Stimulated activated CD8-positive, alpha-beta memory T cell treated with anti-CD3 and anti-CD28 coated beads, Interleukin-4, amount 100 ng/mL, for 1 hour (primary cell): ENCODE measurements around the gene PTPRH.
"Not testable (repeated sequence)": the region's sequence is repeated elsewhere in the genome, so short reads cannot be mapped to it uniquely, and the experiment has no call there.

ENCODE experiments used
- DNase-seq, 2 donors: peaks; one replicate each; pipeline ENCODE4 v3.0.0-alpha.2; 2020; ENCODE audit warnings: low read depth in 2 of 2, low spot score in 1 of 2

Gene PTPRH

DNA sequence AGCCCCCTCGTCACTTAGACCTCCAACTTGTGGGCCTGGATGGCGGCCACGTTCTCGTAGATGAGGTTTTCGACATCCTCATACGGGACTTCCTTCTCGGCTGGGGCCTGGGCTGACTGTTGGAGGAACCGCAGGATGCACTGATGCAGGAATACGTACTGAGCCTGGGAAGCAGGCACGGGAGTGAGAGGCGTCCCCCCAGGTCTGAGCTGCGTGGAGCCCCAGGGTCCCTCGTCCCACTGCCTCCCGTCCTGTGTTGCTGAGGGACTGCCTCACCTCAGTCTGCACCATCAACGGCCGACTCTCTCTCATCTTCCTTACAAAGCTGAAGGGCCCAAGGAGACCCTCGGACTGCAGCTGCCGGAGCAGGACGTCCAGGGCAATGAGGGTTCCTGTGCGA is 27.6 kb downstream of the PTPRH start:
- DNase-seq = no peak

DNA sequence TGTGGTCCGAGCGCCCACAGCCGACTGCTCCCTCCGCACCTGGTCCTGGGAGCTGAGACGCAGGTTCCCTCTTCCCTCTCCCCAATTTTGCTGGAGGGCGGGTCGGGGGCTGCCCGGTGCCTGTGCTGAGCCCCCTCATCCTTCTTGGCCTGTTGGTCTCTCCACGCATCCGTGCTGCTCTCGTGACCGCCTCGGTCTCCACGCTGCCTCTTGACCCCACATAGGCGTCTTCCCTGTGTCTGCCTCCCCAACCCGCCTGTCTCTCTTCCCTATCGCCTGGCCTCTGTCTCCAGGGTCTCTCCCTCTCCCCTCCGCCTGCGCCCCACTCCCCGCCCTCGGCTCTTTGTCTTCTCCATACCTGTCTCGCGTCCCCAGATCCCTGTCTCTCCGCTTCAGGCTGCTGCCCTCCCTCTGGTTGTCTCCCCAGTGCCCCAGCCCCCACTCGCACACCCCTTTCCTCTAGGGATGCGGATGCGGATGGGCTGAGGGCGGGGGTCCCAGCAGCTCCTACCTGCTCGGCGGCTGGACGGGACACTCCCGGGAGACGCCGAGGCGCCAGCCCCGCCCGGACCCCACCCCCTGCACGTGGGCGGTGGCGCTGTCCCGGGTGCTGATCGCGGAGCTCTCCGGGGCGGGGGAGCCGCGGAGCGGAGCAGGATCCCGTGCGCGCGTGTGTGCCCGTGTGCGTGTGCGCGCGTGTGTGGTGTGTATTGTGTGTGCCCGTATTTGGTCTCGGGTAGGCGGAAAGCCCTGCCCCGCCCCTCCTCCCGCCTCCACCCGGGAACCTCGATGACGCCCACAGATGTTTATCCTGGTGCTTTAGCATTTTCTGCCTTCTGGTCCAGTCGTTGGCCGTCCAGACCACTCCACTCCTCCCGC is 29.5 kb downstream of the PTPRH start, which contains the start of gene SYT5:
SYT5 (minus strand) TSS at position 684 of the 879 bp plus-strand sequence. CDS start 1,248 bp downstream, outside the sequence.
- DNase-seq = peak in 1 of 2 donors; percentile 32

DNA sequence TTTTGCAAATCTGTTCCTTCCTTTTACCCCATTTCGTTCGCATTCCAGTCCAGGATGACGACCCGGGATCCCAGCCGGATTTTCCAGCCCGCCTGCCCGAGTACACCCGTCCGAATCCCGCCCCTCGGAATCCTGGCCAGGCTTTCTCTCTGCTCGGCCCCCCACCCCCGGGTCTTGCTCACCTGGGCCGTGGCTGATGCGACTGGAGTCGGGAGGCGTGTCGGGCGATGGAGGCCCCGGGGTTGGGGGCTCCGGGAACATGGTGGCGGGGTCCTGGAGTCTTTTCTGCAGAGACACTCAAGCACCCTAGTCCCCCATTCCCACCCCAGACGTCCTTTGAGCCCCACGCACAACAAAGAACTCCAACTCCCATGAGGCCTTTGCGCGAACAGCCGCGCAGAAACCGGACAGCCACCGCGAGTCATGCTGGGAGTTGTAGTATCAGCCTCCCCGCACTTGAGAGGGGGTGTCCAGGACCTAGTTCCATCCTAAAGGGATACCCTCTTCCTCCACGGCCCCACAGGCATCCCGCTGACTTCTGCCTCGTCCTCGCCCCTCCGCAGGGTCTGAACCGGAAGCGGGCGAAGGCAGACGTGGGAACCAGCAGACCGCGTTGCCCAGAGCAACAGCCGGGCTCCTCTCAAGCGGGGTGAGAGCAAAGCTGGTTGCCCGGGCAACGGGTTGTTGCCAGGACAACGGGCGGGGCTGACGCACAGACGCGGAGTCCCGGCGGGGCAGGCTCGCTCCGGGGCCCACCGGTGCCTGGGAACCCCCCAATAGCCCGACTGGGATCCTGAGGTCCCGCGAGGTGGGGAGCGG is 30.3 kb downstream of the PTPRH start:
- peak; percentile 87 for DNase-seq

DNA sequence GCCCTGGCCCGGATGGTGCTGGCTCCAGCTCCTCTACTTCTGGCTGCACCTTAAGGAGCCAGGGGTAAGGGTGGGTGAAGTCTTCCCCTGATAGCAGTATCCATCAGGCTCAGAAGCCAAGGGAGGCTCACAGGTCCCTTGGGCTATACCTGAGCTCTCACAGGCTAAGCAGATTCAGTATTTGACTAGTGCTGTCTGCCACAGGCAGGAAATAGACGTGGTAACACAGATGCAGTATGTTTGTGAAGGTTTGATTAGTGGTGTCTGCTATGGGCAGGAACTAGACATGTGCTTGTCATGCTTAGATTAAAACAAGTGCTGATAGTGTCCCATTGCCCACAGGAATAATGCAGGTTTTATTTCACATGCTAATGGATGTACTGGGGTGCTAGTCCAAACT is 33.2 kb downstream of the PTPRH start:
- no peak for DNase-seq

DNA sequence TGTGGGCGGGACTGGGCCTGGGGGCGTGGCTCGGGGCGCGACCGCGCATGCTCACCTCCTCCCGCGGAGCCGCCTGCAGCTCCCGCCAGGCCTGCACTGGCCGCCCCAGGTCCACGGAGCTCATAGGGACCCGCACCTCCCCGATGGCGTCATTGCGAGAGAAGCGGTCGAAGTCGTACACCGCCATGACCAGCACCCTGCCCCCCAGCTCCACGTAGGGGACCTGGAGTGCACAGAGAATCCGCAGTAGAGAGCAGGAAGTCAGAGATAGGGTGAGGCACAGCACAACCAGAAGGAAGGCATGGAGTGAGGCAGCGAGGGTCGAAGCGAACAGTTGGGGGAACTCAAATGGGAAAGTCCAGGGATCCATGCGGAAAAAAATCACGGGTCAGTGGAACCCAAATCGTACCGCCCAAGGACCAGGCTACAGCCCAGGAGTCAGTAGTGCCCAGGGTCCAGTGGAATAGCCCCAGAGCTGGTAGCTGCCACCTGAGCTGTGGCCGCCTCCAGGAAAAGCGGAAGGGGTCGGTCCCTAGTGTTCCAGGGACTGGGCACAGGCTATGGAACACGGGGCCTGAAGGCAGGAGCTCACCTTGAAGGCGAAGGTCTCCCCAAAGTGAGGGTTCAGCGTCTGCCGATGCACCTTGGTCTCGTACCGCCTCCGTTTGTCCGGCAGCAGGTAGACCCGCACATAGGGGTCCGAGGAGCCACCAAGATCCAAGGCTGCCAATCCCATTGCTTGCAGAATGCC is 34.0 kb downstream of the PTPRH start:
- no peak for DNase-seq

DNA sequence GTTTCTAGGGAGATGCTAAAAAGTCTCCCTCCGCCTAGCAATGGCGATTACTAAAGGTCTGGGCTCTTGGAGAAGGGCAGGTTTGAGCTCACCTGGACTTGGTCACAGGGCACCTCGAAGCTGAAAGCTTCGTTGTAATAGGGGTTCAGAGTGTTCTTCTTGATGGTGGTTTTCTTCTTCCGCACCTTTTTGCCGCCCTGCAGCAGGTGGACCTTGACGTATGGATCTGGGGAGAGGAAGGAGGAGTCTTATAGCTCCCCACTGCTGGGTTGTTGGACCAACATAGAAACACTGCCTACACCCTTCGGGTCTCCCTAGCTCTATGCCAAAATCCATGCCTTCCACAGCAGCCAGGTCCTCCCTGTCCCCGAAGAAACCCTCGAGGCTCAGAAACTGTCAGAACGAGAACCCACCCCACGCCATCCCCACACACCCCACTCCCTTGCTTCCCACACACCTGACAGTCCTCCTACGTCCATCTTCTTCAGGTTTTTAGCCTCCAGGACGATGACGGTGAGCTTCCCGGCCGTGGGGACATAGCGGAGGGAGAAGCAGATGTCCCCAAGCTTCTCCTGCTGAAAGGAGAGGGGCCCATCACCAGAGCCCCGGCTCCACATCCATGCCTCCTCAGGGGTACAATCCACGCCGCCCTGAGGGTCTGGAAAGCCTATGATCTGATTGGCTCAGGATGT is 34.7 kb downstream of the PTPRH start:
- no peak for DNase-seq

DNA sequence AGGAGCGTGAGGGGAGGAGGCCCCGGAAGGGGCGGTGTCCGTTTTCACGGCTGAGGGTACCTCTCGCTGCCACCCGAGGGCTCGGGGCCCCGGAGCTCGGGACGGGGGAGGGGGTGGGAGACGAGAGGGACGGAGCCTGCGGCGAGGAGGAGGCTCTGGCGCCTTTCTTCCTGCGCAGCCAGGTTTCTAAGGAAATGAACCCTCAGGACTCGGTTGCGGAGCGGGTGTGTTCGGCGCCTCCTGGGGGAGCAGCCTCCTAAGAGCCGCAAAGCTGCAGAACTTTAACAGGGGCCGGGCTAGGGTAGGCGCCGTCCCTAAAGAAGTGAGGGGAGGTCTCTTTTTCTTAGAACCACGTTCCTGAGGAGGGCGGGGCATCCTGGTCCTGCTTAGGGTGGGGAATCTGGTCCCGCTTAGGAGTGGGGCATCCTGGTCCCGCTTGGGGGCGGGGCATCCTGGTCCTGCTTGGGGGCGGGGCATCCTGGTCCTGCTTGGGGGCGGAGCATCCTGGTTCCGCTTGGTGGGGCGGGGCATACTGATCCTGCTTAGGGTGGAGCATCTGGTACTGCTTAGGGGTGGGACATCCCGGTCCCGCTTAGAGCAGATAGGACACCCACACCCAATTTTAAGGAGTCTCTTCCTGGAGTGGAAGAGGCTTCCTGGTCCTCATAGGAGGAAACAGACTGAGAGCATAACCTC is 35.4 kb downstream of the PTPRH start:
- no peak for DNase-seq

DNA sequence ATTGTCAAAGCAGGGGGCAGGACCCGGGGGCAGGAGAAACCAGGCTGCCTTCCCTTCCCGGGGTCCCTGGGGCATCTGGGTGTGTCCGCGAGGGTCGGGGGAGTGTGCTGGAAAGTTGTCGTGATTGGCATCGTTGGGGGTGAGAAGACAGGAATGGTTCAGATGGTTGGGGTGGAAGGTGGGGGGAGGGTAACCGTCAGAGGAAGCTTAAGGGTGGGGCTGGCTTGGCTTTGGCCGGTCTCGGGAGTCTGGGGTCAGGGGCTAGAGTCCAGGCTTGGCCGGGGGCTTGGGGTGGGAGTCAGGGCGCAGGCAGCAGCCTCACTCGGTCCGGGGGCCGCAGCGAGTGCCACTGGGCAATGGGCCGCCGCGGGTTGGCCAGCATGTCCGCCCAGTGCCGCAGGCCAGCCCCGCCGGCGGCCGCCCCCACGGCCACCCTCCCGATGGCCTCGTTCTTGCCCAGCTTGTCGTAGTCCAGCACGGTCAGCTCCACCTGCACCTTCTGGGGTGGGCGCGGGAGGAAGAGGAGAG is 36.1 kb downstream of the PTPRH start:
- no peak for DNase-seq

DNA sequence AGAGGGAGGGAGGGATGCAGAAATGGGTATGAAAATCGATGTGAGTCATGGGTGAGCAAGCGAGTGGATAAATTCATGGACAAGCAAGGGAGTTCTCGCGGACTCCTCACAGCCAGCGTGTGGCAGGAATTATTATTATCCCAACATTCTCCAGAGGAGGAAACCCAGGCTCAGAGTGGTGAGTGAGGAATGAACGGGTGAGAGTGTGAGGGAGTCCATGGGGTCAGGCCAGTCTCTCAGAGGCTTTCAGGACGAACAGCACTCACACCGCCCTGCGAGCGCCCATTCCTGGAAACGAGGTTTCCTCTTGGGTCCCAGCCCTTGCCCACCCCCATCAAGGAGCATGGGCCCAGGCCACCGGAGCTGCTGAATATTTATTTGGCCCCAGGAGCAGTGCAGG is 36.6 kb downstream of the PTPRH start:
- no peak for DNase-seq

DNA sequence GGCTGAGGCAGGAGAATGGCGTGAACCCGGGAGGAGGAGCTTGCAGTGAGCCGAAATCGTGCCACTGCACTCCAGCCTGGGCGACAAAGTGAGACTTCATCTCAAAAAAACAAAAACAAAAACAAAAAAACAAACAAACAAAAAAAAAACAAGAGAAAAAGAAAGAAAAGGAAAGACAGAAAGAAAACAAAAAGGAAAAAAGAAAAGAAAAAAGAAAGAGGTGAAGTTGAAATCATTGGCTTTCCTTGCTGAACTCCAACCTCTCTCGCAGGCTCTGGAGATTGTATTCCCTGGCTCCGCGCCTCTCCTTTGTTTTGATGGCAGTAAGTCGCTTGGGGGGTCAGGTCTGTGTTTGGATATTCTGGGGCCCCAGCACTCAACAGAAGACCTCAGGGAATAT is 37.0 kb downstream of the PTPRH start:
- DNase-seq = not testable (repeated sequence)

DNA sequence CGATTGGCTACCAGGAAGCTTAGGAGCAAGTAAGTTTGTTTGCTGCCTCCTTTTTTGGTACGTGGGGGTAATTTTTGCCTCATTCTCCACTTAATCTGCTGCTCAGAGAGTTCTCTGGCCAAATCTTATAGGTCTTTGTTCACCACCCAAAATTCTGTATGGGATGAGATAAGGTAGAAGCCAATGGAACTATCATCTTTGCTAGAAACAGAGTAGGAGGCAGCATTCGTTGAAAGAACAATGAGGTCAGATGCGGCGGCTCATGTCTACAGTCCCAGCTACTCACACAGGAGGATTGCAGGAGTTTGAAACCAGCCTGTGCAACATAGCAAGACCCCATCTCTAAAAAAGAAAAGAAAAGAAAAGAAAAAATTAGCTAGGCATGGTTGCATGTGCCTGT is 37.9 kb downstream of the PTPRH start:
- DNase-seq = no peak

DNA sequence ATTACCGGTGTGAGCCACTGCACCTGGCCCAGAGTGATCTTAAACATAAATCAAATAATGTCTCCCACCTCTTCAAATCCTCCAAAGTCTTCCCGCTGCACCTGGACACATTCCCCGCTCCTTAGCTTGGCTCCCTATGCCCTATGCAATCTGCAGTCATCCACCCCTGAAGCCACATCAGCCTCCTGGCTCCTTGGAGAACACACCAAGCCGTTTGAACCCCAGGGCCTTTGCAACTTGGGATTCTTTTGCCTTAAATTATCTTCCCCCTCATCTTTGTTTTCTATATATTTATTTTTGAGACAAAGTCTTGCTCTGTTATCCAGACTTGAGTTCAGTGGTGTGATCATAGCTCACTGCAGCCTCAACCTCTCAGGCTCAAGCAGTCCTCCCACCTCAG is 40.2 kb downstream of the PTPRH start:
- no peak for DNase-seq

DNA sequence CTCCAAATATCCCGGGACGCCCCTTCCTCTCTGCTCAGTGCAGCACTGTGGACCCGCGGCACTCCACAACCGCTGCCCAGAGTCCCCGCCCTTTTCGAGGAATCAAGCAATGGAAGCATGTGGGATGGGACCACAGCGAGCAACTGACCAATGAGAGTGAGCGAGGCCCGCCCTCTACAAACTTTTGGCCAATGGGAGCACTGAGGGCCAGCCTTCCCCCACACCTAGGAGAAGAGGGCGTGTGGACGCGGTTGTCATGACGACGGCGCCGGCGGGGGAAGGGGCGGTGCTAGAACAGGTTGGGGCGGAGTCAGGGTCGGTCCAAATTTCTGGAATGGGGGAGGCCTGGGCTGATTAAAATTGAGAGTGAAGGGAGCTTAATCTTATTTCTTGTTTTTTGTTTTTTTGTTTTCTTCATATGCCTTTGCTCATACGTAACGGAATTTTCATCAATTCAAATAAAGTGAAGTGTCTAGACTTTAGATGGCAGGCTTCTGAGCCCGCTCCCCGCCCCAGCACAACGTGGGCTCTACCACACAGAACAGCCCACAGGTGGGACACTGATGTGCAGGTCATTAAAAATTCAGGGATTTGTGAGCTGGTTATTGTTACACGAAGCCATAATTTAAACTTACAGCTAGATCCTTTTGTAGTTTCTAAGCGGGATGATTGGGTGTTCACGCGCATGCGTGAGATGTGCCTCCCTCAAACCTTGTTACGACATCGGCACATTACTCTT is 42.6 kb downstream of the PTPRH start, which contains the start of gene DNAAF3:
DNAAF3 (minus strand) TSS at position 84 of the 739 bp plus-strand sequence. CDS start 200 bp downstream, outside the sequence.
- peak in 1 of 2 donors; percentile 25 for DNase-seq

DNA sequence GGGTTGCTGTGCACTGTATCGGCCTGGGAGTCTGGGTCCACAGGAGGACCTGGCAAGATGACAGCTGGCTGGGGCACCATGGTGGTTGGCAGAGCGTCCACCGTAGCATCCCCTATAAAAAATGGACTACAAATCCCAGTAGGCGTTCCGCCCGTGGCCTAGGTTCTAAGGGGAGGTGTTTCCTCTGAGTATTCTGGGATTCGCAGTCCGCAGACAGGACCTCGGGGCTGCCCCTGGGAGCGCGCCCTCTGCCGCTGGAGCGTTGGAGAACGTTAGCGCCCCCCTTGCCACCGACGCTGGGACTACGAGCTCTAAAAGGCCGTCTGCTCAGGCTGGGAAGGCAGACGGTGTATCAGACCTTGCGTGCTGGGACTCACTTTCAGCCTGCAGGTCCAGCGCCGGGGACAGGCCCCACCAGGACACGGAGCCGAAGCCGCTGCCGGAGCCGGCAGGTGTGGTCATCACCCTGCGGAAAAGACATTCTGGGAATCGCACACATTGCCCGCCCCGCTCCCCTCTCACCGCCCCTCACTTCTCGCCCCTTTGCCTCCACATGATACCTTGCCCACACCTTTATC is 43.3 kb downstream of the PTPRH start:
- no peak for DNase-seq

DNA sequence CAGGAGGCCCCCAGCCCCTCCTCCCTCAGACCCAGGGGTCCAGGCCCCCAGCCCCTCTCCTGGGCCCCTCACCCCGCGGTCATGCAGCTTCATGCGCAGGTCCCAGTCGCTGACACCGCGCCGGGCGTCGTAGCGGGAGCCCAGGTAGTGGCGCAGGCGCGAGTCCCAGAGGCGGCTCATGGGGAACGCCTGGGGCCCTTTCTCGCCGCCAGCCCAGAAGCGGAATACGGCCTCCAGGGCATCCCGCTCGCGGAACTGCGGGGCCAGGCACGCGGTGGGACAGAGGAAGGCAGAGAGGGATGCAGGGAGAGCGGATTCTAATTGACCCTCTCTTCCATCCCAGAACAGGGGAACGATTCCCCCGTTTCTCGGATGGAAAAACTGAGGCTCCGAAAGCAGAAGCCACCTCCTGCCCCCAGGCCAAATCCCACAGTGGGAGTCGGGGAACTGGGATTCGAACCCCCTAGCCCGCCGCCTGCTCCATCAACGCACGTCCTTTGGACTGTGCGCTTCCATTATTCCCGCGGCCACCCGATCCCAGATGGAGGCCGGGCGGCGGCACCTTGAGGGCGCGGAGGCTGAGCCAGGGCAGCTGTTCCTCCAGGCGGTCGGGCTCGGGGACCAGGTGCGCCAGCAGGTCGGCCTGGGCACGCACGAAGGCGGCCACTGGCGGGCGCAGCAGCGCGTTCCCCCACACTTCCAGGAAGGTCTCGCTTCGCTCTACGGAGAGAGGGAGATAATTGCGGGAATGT is 47.6 kb downstream of the PTPRH start:
- no peak for DNase-seq

DNA sequence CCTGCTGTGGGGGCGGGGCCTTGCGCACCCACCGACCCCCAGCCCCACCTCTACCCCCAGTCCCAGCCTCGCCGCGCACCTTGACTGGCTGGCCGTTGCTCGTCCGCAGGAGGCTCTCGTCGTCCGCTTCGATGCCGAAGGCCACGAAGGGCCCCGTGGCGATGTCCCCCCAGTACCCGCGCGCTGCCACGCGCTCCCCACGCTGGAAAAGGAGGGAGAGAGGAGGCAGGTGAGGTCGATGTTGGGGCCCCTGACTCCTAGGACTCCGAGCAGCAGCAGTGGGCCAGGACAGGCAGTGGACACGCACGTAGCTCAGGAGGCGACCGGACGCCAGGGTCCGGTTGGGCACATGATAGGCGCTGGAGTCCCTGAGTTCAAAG is 48.3 kb downstream of the PTPRH start:
- DNase-seq = no peak

DNA sequence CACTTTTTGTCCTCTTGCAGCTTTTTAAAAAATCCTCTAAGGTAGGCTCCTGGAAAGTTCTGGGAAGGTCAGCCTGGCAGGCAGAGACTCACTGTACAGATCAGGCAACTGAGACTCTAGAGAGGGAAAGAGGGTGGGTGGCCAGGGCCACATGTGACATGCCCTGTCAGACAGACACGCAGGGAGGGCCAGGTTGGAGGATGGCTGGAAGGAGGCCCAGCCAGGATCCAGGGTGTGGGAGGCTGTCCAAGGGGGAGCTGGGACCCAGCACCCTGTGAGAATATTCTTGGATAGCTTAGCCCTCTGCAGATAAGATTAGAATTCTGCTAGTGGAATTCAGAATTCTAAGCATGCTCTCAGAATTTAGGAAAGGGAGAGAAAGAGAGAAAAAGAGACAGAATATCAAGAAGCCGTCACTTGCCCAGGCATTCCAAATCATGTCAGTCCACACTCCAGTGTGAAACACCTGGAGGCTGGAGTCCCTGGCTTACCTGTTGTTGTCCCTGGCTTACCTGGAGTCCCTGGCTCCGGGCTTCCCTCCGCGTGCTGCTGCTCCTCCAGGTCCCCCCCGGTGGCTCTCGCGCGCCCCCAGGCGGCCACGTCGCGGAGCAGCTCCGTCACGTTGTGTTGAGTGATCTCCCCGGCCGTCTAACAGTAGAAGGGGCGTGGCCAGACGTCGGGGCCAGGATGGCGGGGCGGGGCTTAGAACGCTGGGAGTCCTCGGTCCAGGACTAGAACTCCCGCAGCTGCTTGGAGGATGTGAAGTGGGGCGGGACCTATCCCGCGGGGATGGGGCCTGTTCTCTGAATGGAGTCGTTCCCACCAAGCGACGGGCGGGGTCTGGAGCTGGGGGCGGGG is 48.9 kb downstream of the PTPRH start:
- peak; percentile 53 to 71 for DNase-seq
